ENCODE measurements around the gene RTTN. TPM values are rescaled to one million over a fixed set of nuclear protein-coding genes. Genes with fewer than 3 reads are reported as not detected.

The RTTN gene
- total and polyA plus RNA-seq, 9 of the 15 experiments (the other 6 are each of a cell fraction or from before 2014, with no cell fraction given) = 3.1 to 18.3 (median 10.6) TPM

DNA sequence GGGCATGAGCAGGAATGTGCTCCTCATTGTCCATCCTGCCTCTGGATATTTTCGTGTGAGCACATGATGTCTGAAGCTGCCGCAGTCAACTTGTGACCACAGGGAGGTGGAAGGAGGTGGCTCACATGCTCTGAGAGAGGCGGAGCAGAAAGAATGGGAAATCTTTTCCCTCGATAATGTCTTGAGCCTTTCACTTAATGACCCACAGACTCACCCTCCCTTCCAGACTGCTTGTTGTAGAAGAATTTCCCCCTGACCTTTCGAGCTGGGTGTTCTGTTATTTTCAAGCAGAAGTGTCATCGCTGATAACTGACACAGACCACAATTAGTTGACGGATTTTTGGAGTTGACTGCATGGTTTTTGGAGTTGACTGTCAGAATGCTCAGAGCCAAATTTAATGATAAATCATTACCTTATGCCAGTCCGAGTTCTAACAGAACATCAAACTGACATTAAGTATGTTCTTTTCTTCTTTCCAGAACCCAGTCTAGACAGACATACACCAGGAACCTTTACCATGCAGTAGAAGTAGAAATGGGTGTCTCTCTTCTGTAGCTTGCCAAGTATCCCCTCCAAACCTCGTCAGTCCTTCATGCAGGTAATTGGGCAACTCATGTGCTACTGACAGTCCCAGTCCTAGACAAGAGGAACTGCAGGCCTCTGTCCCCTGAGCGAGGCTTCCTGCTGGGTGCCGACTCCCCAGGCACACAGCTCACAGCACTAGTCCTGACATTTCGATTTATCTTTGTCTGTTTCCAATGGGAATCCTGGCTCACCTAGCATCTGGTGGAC is 29.4 kb upstream of the RTTN start (continued):
- TF ChIP-seq PRDM10 (IDR thresholded peaks at IDR 0.05; ENCODE audit: partially characterized antibody) (no peak), RBM22 (IDR thresholded peaks at IDR 0.05; ENCODE audit: low read depth, low read length, poor library complexity, severe bottlenecking) (no peak), ELF1 (tag; IDR thresholded peaks at IDR 0.05) (no peak), CXXC5 (CRISPR knock-in tag; IDR thresholded peaks at IDR 0.05) (no peak), CTBP1 (IDR thresholded peaks at IDR 0.05; ENCODE audit: borderline replicate concordance) (no peak), ZNF311 (CRISPR knock-in tag; IDR thresholded peaks at IDR 0.05) (no peak), ZNF696 (CRISPR knock-in tag; conservative IDR thresholded peaks at IDR 0.05) (no peak), GABPB2 (CRISPR knock-in tag; conservative IDR thresholded peaks at IDR 0.05) (no peak), GTF2E2 (tag; IDR thresholded peaks at IDR 0.05) (no peak), RBM17 (IDR thresholded peaks at IDR 0.05; ENCODE audit: borderline replicate concordance, low read depth, low read length) (no peak), MEIS2 (IDR thresholded peaks at IDR 0.05; ENCODE audit: partially characterized antibody) (peak; percentile 30), ARID3B (CRISPR knock-in tag; IDR thresholded peaks at IDR 0.05; ENCODE audit: borderline replicate concordance) (no peak)
